ENCODE measurements around the gene NPTXR. TPM values are rescaled to one million over a fixed set of nuclear protein-coding genes. Genes with fewer than 3 reads are reported as not detected.

Gene NPTXR
- polyA plus RNA-seq (2012; ENCODE audit: insufficient read length, low read depth), result 10.5 TPM

- TF ChIP-seq SIN3A (IDR thresholded peaks at IDR 0.05; ENCODE audit: borderline replicate concordance, insufficient read depth, low read length), result no peak
- TF ChIP-seq, protein P1, sequence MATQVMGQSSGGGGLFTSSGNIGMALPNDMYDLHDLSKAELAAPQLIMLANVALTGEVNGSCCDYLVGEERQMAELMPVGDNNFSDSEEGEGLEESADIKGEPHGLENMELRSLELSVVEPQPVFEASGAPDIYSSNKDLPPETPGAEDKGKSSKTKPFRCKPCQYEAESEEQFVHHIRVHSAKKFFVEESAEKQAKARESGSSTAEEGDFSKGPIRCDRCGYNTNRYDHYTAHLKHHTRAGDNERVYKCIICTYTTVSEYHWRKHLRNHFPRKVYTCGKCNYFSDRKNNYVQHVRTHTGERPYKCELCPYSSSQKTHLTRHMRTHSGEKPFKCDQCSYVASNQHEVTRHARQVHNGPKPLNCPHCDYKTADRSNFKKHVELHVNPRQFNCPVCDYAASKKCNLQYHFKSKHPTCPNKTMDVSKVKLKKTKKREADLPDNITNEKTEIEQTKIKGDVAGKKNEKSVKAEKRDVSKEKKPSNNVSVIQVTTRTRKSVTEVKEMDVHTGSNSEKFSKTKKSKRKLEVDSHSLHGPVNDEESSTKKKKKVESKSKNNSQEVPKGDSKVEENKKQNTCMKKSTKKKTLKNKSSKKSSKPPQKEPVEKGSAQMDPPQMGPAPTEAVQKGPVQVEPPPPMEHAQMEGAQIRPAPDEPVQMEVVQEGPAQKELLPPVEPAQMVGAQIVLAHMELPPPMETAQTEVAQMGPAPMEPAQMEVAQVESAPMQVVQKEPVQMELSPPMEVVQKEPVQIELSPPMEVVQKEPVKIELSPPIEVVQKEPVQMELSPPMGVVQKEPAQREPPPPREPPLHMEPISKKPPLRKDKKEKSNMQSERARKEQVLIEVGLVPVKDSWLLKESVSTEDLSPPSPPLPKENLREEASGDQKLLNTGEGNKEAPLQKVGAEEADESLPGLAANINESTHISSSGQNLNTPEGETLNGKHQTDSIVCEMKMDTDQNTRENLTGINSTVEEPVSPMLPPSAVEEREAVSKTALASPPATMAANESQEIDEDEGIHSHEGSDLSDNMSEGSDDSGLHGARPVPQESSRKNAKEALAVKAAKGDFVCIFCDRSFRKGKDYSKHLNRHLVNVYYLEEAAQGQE (IDR thresholded peaks at IDR 0.05; ENCODE audit: insufficient read depth in 1 of 2, low read depth in 2 of 2, low read length in 2 of 2), result no peak
- no peak for TF ChIP-seq TAF1 (IDR thresholded peaks at IDR 0.05; ENCODE audit: borderline replicate concordance, insufficient read depth, low read length)
- TF ChIP-seq POLR2AphosphoS5 (IDR thresholded peaks at IDR 0.05; ENCODE audit: low read depth, low read length), result no peak
- TF ChIP-seq FOXP2 (optimal IDR thresholded peaks at IDR 0.05; ENCODE audit: borderline replicate concordance, extremely low read depth, extremely low read length, insufficient read depth), result no peak
Observed at GRCh38 chr22:38843657-38844314, at the start of gene NPTXR. TSS of gene NPTXR (minus strand) at chr22:38844028.

DNA sequence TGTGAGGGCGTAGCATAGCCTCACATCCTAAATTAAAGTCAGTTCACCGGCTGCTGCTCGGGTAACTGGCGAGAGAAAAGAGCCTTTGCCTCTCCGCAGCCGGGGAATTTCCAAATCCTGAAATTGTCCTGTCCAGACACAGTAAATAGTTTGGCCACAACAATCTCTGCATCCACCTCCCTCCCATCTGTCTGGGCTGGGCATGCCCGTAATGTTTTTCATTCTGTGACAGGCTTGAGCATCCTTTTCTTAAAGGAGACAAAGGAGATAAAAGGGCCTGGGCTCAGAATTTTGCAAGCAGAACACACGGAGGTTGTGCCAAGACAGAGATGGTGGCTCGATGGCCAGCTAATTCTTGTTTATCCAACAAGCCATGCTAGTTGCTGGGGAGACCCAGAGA is 47.4 kb upstream of the NPTXR start:
- TF ChIP-seq POLR2AphosphoS5 (IDR thresholded peaks at IDR 0.05; ENCODE audit: low read depth, low read length) (no peak), SIN3A (IDR thresholded peaks at IDR 0.05; ENCODE audit: borderline replicate concordance, insufficient read depth, low read length) (no peak), FOXP2 (optimal IDR thresholded peaks at IDR 0.05; ENCODE audit: borderline replicate concordance, extremely low read depth, extremely low read length, insufficient read depth) (no peak), TAF1 (IDR thresholded peaks at IDR 0.05; ENCODE audit: borderline replicate concordance, insufficient read depth, low read length) (no peak)
- TF ChIP-seq, protein P1 (IDR thresholded peaks at IDR 0.05; ENCODE audit: insufficient read depth in 1 of 2, low read depth in 2 of 2, low read length in 2 of 2), result no peak

DNA sequence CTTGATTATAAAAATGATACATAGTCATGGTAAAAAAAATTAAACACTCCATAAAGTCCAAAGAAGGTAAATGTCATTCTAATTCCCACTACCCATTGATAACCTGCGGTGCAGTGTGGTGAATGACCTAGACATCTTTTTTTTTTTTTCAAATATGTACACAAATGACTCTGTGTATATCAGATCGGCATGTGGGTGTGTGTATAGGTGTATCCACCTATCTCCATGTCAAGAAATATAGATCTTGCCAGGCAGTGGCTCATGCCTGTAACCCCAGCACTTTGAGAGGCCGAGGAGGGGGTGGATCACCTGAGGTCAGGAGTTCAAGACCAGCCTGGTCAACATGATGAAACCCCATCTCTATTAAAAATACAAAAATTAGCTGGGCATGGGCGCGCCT is 46.5 kb upstream of the NPTXR start:
- TF ChIP-seq TAF1 (IDR thresholded peaks at IDR 0.05; ENCODE audit: borderline replicate concordance, insufficient read depth, low read length), result no peak
- TF ChIP-seq, protein P1 (IDR thresholded peaks at IDR 0.05; ENCODE audit: insufficient read depth in 1 of 2, low read depth in 2 of 2, low read length in 2 of 2), result no peak
- TF ChIP-seq POLR2AphosphoS5 (IDR thresholded peaks at IDR 0.05; ENCODE audit: low read depth, low read length), result no peak
- TF ChIP-seq FOXP2 (optimal IDR thresholded peaks at IDR 0.05; ENCODE audit: borderline replicate concordance, extremely low read depth, extremely low read length, insufficient read depth), result no peak
- no peak for TF ChIP-seq SIN3A (IDR thresholded peaks at IDR 0.05; ENCODE audit: borderline replicate concordance, insufficient read depth, low read length)

- TF ChIP-seq SIN3A (IDR thresholded peaks at IDR 0.05; ENCODE audit: borderline replicate concordance, insufficient read depth, low read length) (no peak), FOXP2 (optimal IDR thresholded peaks at IDR 0.05; ENCODE audit: borderline replicate concordance, extremely low read depth, extremely low read length, insufficient read depth) (no peak), TAF1 (IDR thresholded peaks at IDR 0.05; ENCODE audit: borderline replicate concordance, insufficient read depth, low read length) (no peak), POLR2AphosphoS5 (IDR thresholded peaks at IDR 0.05; ENCODE audit: low read depth, low read length) (no peak)
- TF ChIP-seq, protein P1 (IDR thresholded peaks at IDR 0.05; ENCODE audit: insufficient read depth in 1 of 2, low read depth in 2 of 2, low read length in 2 of 2), result no peak
Observed at GRCh38 chr22:38886333-38886732, 42.5 kb upstream of the NPTXR start.

Data from PFSK-1 (cell line).